ENCODE measurements around the gene LDHD.

Gene LDHD

GRCh38 chr16:75089486-75090202, 26.9 kb downstream of the LDHD start:
- TF ChIP-seq EZH2phosphoT487 (IDR thresholded peaks at IDR 0.05; ENCODE audit: borderline replicate concordance, low read length) (no peak), CTCF (IDR thresholded peaks at IDR 0.05; ENCODE audit: low read depth, low read length, poor library complexity, severe bottlenecking) (no peak)
- Histone ChIP-seq H3K4me1 (ENCODE audit: control insufficient read depth, low read length) (peaks cover 8% of the 10 kb centered on the region; the same call in 1 of the 2 replicates), H3K27me3 (ENCODE audit: control insufficient read depth, low read length) (no peaks in the 10 kb centered on the region), H3K9me2 (replicated peaks; ENCODE audit: control insufficient read depth, low read length) (no peaks in the 10 kb centered on the region), H3K4me3 (ENCODE audit: low read length) (no peak overlapping the region), H3F3A (ENCODE audit: control insufficient read depth, insufficient read depth) (no peaks in the 10 kb centered on the region), H3K9me3 (ENCODE audit: control insufficient read depth, insufficient read depth, low read length) (no peaks in the 10 kb centered on the region), H3K27ac (ENCODE audit: low read depth, low read length) (no peak overlapping the region), H3K79me2 (ENCODE audit: control insufficient read depth, low read length) (no peaks in the 10 kb centered on the region), H3K36me3 (ENCODE audit: control insufficient read depth, low read length) (no peaks in the 10 kb centered on the region), H4K20me1 (ENCODE audit: control insufficient read depth, insufficient read depth, low read depth, low read length) (no peaks in the 10 kb centered on the region; the same call in 1 of the 2 replicates), H3K4me2 (ENCODE audit: low read length) (no peak overlapping the region)

- Histone ChIP-seq H3K79me2 (ENCODE audit: control insufficient read depth, low read length) (no peaks in the 10 kb centered on the region), H3K27ac (ENCODE audit: low read depth, low read length) (no peak overlapping the region), H3K4me2 (ENCODE audit: low read length) (no peak overlapping the region), H4K20me1 (ENCODE audit: control insufficient read depth, insufficient read depth, low read depth, low read length) (no peaks in the 10 kb centered on the region; the same call in 1 of the 2 replicates), H3K36me3 (ENCODE audit: control insufficient read depth, low read length) (no peaks in the 10 kb centered on the region), H3K9me2 (replicated peaks; ENCODE audit: control insufficient read depth, low read length) (no peaks in the 10 kb centered on the region), H3K9me3 (ENCODE audit: control insufficient read depth, insufficient read depth, low read length) (no peaks in the 10 kb centered on the region), H3K4me1 (ENCODE audit: control insufficient read depth, low read length) (peaks cover 11% of the 10 kb centered on the region; the same call in 1 of the 2 replicates), H3K4me3 (ENCODE audit: low read length) (no peak overlapping the region), H3F3A (ENCODE audit: control insufficient read depth, insufficient read depth) (no peaks in the 10 kb centered on the region), H3K27me3 (ENCODE audit: control insufficient read depth, low read length) (no peaks in the 10 kb centered on the region)
- no peak for TF ChIP-seq EZH2phosphoT487 (IDR thresholded peaks at IDR 0.05; ENCODE audit: borderline replicate concordance, low read length)
- TF ChIP-seq CTCF (IDR thresholded peaks at IDR 0.05; ENCODE audit: low read depth, low read length, poor library complexity, severe bottlenecking), result no peak
Measured at GRCh38 chr16:75088934-75089333, 27.6 kb downstream of the LDHD start.

- Histone ChIP-seq H3K9me3 (ENCODE audit: control insufficient read depth, insufficient read depth, low read length) (no peaks in the 10 kb centered on the region), H3K4me2 (ENCODE audit: low read length) (no peak overlapping the region), H3K79me2 (ENCODE audit: control insufficient read depth, low read length) (no peaks in the 10 kb centered on the region), H3K36me3 (ENCODE audit: control insufficient read depth, low read length) (no peaks in the 10 kb centered on the region), H4K20me1 (ENCODE audit: control insufficient read depth, insufficient read depth, low read depth, low read length) (no peaks in the 10 kb centered on the region; the same call in 1 of the 2 replicates), H3F3A (ENCODE audit: control insufficient read depth, insufficient read depth) (no peaks in the 10 kb centered on the region), H3K4me1 (ENCODE audit: control insufficient read depth, low read length) (peaks cover 11% of the 10 kb centered on the region; the same call in 1 of the 2 replicates), H3K27me3 (ENCODE audit: control insufficient read depth, low read length) (no peaks in the 10 kb centered on the region), H3K27ac (ENCODE audit: low read depth, low read length) (no peak overlapping the region), H3K4me3 (ENCODE audit: low read length) (no peak overlapping the region), H3K9me2 (replicated peaks; ENCODE audit: control insufficient read depth, low read length) (no peaks in the 10 kb centered on the region)
- TF ChIP-seq EZH2phosphoT487 (IDR thresholded peaks at IDR 0.05; ENCODE audit: borderline replicate concordance, low read length) (no peak), CTCF (IDR thresholded peaks at IDR 0.05; ENCODE audit: low read depth, low read length, poor library complexity, severe bottlenecking) (no peak)
Measured at GRCh38 chr16:75088216-75088615, 28.4 kb downstream of the LDHD start.
